IPS DF 6.9 (cell line): ENCODE measurements around the gene PHPT1.
A peak's percentile ranks its signal among the peaks of the same experiment; 100 is the strongest.

ENCODE experiments used
- DNase-seq: peaks from one replicate; pipeline ENCODE4 v3.0.0-alpha.2; 2013; ENCODE audit warnings: low read depth, low spot score
- H3K27ac ChIP-seq: one replicate; pipeline ENCODE4 v1.5.1; 2013; ENCODE audit warnings: low read length, control low read depth
- H3K27me3 ChIP-seq: 2 replicates; pipeline ENCODE4 v1.6.1; 2013; ENCODE audit warnings: mild to moderate bottlenecking, low read length; ENCODE audit not compliant: control insufficient read depth, insufficient read depth
- H3K36me3 ChIP-seq: 2 replicates; pipeline ENCODE4 v1.6.1; 2013; ENCODE audit warnings: low read length; ENCODE audit not compliant: control insufficient read depth, insufficient read depth
- H3K4me1 ChIP-seq: 2 replicates; pipeline ENCODE4 v1.6.1; 2013; ENCODE audit warnings: low read length; ENCODE audit not compliant: control insufficient read depth, insufficient read depth
- H3K4me3 ChIP-seq: 2 replicates; pipeline ENCODE4 v1.5.1; 2013; ENCODE audit warnings: mild to moderate bottlenecking, low read length
- H3K9me3 ChIP-seq: 2 replicates; pipeline ENCODE4 v1.6.1; 2013; ENCODE audit warnings: low read length, inconsistent platforms; ENCODE audit not compliant: control insufficient read depth, insufficient read depth
- WGBS: extraction: QIAGEN DNeasy Blood & Tissue Kit; methylation state at CpG from one replicate; pipeline ENCODE4 v1.1.7; 2013; ENCODE audit warnings: mixed read lengths, missing lambda C conversion rate; ENCODE audit not compliant: insufficient read length, insufficient coverage; 5-methylcytosine and 5-hydroxymethylcytosine counted together

PHPT1 gene

DNA sequence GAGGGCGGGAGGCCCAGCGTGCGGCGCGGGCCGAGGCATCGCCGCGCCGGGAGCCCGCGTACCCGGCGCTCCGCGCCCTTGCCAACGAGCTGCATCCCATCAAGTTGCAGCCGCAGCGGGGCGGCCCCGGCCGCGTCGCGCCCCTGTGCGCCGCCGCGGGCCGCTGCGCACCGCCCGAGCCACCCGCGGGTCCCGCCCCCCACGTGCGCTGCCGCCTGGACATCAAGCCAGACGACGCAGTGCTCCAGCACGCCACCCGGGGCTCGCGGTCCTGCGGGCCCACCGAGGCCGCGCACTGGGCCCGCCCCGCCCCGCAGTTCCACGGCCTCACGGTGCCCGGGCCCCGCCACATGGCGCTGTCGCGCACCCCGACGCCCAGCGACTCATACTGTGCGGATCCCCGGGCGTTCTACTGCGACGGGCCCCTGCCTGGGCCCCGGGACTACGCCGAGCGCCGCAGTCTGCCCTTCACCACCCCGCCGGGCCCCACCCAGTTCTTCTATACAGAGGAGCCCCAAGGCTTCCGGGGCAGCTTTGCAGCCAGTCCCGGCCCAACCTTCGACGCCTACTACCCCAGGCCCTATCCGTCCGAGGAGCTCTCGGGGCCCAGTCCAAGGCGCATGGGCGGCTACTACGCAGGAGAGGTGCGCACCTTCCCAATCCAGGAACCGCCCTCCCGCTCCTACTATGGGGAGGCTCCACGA lies 4.3 kb upstream of the PHPT1 start:
- Histone ChIP-seq H3K4me1 (peaks cover 20% of the 10 kb centered on the region), H3K27ac (no peak overlapping the region), H3K27me3 (no peaks in the 10 kb centered on the region; the same call in 1 of the 2 replicates), H3K4me3 (no peak overlapping the region), H3K9me3 (no peaks in the 10 kb centered on the region), H3K36me3 (no peaks in the 10 kb centered on the region; the same call in 1 of the 2 replicates)
- no CpG with 5 or more reads among the region's 88 CpGs for WGBS
- no peak for DNase-seq

DNA sequence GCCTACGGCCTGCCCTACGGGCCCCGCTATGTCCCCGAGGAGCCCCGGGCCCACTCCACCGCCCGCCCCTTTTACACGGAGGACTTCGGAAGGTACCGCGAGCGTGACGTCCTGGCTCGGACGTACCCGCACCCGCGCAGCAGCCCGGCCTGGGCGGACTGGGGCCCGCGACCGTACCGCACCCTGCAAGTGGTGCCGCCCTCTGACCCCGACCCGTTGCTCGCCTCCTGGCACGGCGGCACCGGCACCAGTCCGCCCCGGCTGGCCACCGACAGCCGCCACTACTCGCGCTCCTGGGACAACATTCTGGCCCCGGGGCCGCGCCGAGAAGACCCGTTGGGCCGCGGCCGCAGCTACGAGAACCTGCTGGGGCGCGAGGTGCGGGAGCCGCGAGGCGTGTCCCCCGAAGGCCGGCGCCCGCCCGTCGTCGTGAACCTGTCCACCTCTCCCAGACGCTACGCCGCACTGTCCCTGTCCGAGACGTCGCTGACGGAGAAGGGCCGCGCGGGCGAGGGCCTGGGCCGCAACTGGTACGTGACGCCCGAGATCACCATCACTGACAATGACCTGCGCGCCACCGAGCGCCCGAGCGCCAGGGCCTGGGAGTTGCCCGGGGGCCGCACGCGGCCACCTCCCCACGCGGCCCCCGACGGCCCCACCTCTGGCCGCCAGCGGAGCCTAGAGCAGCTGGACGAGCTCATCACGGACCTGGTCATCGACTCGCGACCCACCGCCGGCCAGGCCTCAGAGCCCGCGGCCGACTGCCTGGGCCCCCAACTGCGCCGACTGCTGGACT lies 3.5 kb upstream of the PHPT1 start:
- Histone ChIP-seq H3K4me3 (no peak overlapping the region), H3K9me3 (no peaks in the 10 kb centered on the region), H3K27me3 (no peaks in the 10 kb centered on the region; the same call in 1 of the 2 replicates), H3K36me3 (no peaks in the 10 kb centered on the region; the same call in 1 of the 2 replicates), H3K27ac (no peak overlapping the region), H3K4me1 (peaks cover 21% of the 10 kb centered on the region)
- no peak for DNase-seq
- no CpG with 5 or more reads among the region's 102 CpGs for WGBS

DNA sequence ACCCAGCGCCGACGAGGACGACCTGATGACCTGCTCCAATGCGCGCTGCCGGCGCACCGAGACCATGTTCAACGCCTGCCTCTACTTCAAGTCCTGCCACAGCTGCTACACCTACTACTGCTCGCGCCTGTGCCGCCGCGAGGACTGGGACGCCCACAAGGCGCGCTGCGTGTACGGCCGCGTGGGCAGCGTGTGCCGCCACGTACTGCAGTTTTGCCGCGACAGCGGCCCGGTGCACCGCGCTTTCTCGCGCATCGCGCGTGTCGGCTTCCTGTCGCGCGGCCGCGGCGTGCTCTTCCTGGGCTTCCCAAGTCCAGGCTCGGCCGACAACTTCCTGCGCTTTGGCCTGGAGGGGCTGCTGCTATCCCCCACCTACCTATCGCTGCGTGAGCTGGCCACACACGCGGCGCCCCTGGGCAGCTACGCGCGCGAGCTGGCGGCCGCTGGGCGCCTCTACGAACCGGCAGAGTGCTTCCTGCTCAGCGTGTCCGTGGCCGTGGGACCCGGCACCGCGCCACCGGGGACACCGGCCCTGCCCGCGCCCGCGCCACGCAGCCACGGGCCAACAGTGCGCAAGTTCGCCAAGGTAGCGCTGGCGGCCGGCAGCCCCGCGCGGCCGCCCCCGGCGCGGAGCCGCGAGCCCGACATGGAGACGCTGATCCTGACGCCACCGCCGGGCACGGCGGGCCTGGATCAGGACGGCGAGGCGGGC lies 2.7 kb upstream of the PHPT1 start:
- peaks cover 14% of the 10 kb centered on the region for H3K4me1 ChIP-seq
- no peaks in the 10 kb centered on the region; the same call in 1 of the 2 replicates for H3K27me3 ChIP-seq
- H3K4me3 ChIP-seq: peak overlapping the region; percentile 49; the same call in 1 of the 2 replicates
- no peak for DNase-seq
- H3K9me3 ChIP-seq: no peaks in the 10 kb centered on the region
- WGBS: no CpG with 5 or more reads among the region's 98 CpGs
- no peak overlapping the region for H3K27ac ChIP-seq
- H3K36me3 ChIP-seq: no peaks in the 10 kb centered on the region; the same call in 1 of the 2 replicates

DNA sequence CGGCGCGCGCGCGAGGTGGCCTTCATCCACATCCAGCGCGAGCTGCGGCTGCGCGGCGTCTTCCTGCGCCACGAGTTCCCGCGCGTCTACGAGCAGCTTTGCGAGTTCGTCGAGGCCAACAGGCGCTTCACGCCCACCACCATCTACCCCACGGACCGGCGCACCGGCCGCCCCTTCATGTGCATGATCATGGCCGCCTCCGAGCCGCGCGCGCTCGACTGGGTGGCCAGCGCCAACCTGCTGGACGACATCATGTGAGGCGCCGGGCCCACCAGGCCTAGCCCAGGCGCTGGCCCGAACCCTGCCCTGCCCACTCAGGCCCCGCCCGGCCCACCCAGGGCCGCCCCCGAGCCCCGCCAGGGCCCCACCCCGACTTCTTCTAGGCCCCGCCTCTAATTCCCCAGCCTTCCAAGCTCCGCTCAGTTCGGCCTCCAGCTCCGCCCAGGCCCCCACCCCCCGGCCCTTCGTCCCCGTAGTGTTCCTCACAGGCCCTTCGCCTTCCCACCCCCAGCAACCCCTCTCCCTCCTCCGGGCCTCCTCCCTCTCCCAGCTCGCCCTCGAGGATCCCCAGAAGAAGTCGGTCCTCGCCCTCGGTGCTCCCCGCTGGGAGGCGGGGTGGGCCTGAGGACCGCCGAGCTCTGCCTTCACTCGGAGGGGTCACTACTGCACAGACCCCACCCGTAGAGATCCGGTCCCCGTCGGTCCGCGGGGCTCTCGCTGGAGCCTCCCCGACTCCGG lies 2.0 kb upstream of the PHPT1 start:
- Histone ChIP-seq H3K36me3 (no peaks in the 10 kb centered on the region; the same call in 1 of the 2 replicates), H3K4me1 (peaks cover 10% of the 10 kb centered on the region), H3K27ac (no peak overlapping the region), H3K27me3 (no peaks in the 10 kb centered on the region; the same call in 1 of the 2 replicates), H3K9me3 (no peaks in the 10 kb centered on the region), H3K4me3 (peak overlapping the region; percentile 85; the same call in 1 of the 2 replicates)
- no CpG with 5 or more reads among the region's 75 CpGs for WGBS
- DNase-seq: no peak

DNA sequence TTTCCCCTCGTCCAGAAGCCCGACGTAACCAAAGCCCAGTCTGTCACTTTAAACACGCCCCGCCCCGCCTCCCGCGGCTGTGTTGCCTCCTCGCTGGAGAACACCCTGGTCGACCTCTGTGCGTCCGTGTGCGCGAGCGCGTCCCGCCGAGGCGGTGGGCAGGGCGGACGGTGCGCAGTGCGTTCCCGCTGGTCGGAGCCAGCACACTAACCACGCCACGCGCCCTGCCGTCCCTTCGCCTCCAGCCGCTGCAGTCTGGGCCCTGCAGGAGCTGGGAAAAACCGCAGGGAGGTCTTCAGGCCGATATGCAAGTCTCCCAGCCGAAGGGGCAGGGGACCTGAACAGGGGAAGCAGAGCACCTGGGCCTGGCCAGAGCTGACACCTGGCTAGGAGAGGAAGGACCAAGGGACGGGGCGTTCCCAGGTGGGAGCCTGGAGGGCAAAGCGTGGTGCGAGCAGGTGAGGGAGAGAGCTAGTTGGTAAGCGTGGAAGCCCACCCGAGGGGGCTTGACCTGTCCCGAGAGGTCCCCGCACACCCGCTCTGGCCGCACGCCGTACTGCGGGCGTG lies 1.3 kb upstream of the PHPT1 start:
- Histone ChIP-seq H3K36me3 (no peaks in the 10 kb centered on the region; the same call in 1 of the 2 replicates), H3K9me3 (no peaks in the 10 kb centered on the region), H3K27me3 (no peaks in the 10 kb centered on the region; the same call in 1 of the 2 replicates), H3K27ac (no peak overlapping the region), H3K4me3 (peak overlapping the region; percentile 85; the same call in 1 of the 2 replicates), H3K4me1 (peaks cover 8% of the 10 kb centered on the region)
- DNase-seq: no peak
- no CpG with 5 or more reads among the region's 48 CpGs for WGBS

DNA sequence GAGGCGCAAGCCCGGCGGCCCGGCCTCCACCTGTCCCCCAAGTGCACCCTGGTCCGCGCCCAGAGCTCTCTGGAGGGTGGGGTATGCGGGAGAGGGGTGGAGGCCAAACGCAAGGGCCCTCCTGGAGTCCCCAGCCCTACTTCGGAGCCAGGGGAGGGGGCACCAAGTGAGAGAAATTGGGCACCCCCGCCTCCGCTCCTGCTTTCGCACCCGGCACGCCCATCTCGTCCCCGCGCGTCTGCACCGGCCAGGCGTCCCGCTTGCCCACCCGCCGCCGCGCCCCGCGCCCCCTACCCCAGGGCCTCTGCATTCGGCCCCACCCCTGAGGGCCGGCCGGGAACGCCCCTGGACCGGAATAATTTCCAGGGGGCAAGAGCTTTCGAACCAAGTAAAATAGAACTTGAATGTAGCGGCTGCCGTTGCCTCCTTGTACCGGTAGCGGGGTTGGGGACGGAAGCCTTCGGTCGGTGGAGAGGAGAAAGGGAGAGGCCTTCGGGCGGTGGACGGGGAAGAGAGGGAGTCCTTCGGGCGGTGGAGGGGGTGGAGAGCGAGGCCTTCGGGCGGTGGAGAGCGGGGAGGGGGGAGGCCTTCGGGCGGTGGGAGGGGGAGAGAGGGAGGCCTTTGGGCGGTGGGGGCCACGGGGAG lies 694 bp upstream of the PHPT1 start:
- H3K27me3 ChIP-seq: no peaks in the 10 kb centered on the region; the same call in 1 of the 2 replicates
- H3K4me3 ChIP-seq: peak overlapping the region; percentile 85
- H3K36me3 ChIP-seq: no peaks in the 10 kb centered on the region; the same call in 1 of the 2 replicates
- no peak for DNase-seq
- WGBS: no CpG with 5 or more reads among the region's 53 CpGs
- no peaks in the 10 kb centered on the region for H3K9me3 ChIP-seq
- H3K27ac ChIP-seq: no peak overlapping the region
- peaks cover 7% of the 10 kb centered on the region for H3K4me1 ChIP-seq

DNA sequence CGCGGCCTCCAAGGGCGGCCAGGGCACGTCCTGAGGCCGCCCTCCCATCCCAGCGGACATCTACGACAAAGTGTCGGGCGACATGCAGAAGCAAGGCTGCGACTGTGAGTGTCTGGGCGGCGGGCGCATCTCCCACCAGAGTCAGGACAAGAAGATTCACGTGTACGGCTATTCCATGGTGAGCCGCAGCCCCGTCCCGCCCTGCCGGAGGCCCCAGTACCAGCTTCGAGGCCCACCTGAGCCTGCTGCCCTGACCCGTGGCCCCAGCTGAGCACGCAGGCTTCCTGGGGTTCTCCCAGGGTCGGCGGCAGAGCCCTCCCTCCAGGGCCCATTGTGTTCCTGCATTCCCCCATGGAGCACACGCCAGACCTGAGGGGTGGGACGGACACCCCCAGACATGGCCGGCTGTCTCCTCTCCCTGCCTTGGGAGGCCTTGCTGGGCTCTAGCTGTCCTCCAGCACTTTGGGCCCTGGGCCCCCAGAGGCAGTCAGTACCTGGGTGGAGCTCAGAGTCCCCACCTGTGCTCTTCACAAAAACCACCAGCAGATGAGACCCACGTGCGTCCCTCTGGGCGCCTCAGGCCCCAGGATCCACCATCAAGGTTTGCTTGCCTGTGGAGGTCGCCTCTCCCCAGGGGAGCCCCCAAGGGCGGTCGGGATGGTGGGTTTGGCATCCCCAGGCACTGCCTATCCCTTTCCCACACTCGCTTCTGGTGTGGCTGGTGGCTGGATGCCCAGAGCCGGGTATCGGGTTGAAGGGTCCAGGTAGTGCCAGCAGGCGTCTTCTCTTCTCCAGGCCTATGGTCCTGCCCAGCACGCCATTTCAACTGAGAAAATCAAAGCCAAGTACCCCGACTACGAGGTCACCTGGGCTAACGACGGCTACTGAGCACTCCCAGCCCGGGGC lies 1.0 kb downstream of the PHPT1 start:
- Histone ChIP-seq H3K9me3 (no peaks in the 10 kb centered on the region), H3K4me3 (peak overlapping the region; percentile 85; the same call in 1 of the 2 replicates), H3K36me3 (no peaks in the 10 kb centered on the region; the same call in 1 of the 2 replicates), H3K4me1 (peaks cover 7% of the 10 kb centered on the region), H3K27ac (no peak overlapping the region), H3K27me3 (no peaks in the 10 kb centered on the region; the same call in 1 of the 2 replicates)
- WGBS: no CpG with 5 or more reads among the region's 43 CpGs
- DNase-seq: no peak

DNA sequence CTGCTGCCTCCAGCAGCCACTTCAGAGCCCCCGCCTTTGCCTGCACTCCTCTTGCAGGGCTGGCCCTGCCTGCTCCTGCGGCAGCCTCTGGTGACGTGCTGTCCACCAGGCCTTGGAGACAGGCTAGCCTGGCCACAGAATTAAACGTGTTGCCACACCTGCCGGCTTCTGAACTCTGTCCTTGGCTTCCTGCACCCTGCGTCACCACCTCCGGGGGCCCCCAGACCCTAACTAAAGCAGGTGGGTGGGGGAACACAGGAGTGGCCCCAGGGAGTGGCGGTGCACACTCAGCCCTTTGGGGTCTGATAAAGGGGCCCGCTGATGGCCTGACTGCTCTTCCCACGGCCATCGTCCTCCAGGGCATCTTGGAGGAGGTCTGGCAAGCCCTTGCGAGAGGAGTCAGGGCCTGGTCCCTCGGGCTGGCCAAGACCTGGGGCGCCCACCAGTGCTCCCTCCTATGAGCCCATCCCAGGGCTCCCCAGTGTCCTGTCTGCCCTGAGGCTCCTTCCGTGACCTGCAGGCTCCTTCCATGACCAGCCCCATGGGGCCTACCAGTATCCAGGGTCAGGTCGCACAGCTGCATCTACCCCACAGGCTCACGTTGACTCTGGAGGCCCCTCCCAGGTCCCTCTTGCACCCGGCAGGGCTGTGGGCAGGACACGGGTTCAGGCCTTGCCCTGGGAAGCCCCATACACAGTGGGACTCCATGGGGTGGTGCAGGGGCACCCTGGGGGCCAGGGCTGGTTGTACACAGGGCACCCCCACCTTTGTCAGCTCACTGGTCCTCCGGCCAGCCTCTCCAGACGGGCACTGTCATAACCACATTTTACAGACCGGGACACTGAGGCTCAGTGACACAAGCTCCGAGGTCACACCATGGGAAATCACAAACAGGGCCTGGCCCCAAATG lies 1.9 kb downstream of the PHPT1 start:
- no peak overlapping the region for H3K4me3 ChIP-seq
- H3K27ac ChIP-seq: no peak overlapping the region
- no peaks in the 10 kb centered on the region; the same call in 1 of the 2 replicates for H3K27me3 ChIP-seq
- peaks cover 7% of the 10 kb centered on the region for H3K4me1 ChIP-seq
- no peaks in the 10 kb centered on the region for H3K9me3 ChIP-seq
- WGBS: no CpG with 5 or more reads among the region's 23 CpGs
- H3K36me3 ChIP-seq: no peaks in the 10 kb centered on the region; the same call in 1 of the 2 replicates
- DNase-seq: no peak
